LHCN-M2 (cell line): ENCODE measurements around the gene PRKCE. TPM values are rescaled to one million over a fixed set of nuclear protein-coding genes. Genes with fewer than 3 reads are reported as not detected.

Experiments
- DNase-seq: peaks from one replicate; pipeline ENCODE4 v3.0.0-alpha.2; 2012; ENCODE audit warnings: low read depth
- total RNA-seq: library from RNA; depleted of rRNA; stranded (reverse); fragments of >200 nt; gene quantifications from 2 replicates; pipeline ENCODE4 v1.2.3, GENCODE V29; 2014

Gene PRKCE
- total RNA-seq, 1 experiment from 2014 or later, result 6.0 TPM

- no peak for DNase-seq
Measured at GRCh38 chr2:45834372-45834771, 182.9 kb downstream of the PRKCE start.

DNA sequence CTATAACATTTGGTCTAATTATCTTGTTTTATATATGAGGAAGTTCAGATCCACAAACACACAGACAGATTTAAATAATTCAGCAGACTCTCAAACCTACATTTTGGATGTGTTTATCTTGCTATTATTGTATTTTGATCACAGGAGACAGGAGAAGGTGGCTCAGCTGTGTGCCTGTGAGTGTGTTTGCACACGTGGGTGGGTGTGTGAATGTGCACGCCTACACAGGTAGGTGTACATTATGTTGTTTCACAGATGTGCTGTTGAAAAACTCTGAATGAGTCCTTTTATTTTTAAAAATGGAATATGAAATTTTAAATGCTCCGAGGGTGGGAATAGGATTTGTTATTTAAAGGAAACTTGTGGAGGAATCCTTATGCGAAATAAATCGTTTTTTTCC is 183.4 kb downstream of the PRKCE start:
- no peak for DNase-seq

GRCh38 chr2:45836316-45836715 is 184.8 kb downstream of the PRKCE start:
- no peak for DNase-seq

GRCh38 chr2:45836740-45837139 is 185.3 kb downstream of the PRKCE start:
- DNase-seq, result no peak

- no peak for DNase-seq
Measured at GRCh38 chr2:45837812-45838341, 186.4 kb downstream of the PRKCE start.

DNA sequence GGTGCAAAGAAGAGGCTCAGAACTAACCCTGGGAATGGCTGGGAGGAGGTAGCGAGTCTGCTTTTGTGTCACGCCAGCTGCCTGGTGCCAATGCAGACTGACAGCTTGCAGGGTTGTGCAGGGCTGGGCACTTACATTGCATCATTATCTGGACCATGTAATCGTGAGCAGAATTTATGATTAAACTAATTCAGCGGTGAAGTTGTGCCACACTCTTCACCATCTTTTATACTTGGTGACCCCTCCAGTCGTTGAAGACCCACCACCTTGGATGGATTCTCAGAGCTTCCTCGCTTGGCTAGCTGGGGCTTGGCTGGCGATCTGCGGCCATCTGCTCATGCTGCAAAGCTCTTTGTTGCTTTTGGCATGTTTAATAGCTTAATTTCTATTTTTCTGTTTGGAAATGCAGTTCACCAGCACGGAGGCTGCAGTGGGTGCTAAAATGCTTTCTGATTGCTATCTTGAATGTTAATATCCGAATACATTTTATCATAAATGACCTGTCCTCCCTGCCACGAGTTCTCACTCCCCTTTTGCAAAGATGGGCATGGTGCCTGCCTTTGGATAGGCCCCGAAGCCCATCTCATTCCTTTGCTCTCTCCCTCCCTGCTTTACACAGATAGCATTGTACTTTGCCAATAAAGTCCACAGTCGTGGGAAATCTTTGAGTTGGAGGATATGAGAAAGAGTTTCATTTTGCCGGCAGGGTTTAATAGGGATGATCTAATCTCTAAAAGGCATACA is 188.2 kb downstream of the PRKCE start:
- DNase-seq, result no peak

- no peak for DNase-seq
Measured at GRCh38 chr2:45840481-45840880, 189.0 kb downstream of the PRKCE start.

DNA sequence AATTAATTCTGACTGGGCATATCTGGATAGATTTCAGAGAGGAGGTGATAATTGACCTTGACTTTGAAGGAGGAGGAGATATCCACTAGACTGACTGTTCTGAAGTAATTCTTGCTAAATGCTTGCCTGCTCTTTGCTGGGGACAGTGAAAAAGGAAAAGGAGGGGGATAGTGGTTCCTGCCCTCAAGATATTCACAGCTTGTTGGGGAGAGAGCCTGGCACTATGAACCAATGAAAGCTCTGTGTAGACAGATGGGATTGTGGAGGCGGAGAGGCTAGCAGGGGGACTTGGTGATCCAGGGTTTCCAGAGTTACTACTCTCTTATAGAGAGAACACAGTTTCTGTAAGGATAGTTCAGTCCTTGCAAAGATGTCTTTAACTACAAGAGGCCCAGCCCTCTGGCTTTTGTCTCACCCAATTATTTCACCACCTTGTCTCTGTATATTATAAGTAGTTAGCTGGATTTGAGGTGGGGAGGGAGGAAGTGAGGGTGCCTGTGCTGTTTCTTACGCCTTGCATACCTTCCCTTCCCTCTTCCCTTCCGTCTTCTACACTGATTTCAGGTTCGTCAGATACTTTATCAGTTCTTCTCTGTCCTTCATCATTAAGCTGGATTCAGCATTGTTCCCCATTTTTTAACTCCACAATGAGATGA is 190.4 kb downstream of the PRKCE start:
- no peak for DNase-seq

GRCh38 chr2:45843136-45843535 is 191.7 kb downstream of the PRKCE start:
- DNase-seq, result no peak

- DNase-seq, result no peak
Measured at GRCh38 chr2:45844796-45845457, 193.5 kb downstream of the PRKCE start.

DNA sequence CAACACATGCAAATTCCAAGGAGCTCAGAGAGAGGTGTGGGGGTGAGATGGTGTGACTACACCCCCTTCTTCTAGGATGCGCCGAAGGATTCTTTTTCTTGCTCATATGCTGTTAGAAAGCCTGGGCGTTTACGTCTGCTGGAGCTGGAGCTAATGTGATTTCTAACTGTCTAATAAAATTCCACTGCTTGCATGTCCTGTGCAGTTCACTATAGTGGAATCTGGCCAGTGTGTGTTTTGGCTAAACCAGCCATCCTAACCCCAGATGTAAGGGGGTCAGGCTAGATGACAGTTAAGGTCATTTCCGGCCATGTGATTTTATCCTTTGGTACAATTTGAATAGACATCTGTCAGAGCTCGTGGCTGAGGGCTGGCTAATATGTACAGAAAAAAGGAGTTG is 194.1 kb downstream of the PRKCE start:
- no peak for DNase-seq

- DNase-seq, result peak; percentile 47
Measured at GRCh38 chr2:45849491-45850283, 198.2 kb downstream of the PRKCE start.

GRCh38 chr2:45850558-45850957 is 199.1 kb downstream of the PRKCE start:
- no peak for DNase-seq

GRCh38 chr2:45851111-45851510 is 199.6 kb downstream of the PRKCE start:
- DNase-seq, result no peak

DNA sequence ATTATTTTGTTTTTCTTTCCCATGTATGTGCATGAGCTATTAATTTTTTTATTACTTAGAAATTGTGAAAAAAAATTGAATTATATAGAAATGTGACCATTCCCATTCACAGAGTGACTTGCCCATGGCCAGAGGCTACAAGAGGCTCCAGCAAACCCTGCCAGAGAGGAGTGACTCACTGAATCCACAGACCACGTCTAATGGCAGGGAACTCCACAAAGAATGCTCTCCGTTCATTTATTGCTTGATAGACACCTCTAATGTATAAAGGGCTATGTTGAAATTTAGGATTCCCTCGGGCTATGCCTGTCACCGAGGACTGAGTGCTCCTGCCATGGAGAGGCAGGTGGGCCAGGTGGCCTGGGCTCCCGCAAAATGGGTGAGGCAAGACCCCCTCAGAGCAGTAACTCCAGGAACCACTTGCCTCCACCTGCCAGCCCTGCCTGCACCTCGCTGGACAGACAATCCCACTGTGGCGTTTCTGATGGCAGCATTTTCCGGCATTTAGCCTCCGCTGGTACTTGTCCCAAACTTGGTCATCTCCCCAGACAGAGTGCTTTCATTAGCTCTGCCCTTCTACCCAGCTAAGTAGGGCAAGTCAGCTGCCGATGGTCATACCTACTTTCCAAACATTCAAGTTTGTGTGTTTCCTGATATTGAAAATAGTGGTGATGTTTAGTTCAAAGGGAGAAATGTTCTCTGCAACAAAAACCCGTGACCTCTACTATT is 200.3 kb downstream of the PRKCE start:
- peak; percentile 52 for DNase-seq

- DNase-seq, result no peak
Measured at GRCh38 chr2:45852450-45853150, 201.1 kb downstream of the PRKCE start.

- DNase-seq, result no peak
Measured at GRCh38 chr2:45855374-45855773, 203.9 kb downstream of the PRKCE start.

DNA sequence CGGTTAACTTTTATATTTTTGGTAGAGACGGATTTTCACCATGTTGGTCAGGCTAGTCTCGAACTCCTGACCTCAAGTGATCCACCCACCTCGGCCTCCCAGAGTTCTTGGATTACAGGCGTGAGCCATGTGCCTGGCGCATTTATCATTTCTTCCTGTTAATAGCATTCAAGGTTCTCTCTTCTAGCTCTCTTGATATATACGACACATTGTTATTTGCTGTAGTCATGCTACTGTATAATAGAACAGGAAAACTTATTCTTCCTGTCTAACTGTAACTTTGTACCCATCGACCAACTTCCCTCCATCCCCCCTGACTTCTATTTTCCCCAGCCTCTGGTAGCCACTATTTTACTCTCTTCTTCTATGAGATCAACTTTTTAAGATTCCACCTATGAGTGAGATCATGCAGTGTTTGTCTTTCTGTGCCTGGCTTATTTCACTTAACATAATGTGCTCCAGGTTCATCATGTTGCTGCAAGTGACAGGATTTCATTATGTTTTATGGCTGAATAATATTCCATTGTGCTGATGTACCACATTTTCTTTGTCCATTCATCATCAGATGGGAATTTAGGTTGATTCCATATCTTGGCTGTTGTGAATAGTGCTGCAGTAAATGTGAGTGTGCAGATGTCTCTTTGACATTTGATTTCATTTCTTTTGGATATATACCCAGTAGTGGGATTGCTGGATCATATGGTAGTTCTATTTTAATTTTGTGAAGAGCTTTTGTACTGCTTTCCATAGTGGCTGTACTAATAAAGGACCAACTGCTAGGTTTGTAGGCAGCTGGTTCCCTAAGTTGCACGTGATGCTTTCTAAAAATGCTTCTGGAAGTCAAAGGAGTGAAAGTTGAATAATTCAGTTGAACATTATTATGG is 205.2 kb downstream of the PRKCE start:
- no peak for DNase-seq

- no peak for DNase-seq
Measured at GRCh38 chr2:45857275-45857609, 205.8 kb downstream of the PRKCE start.
